Stimulated activated CD4-positive, alpha-beta T cell treated with anti-CD3 and anti-CD28 coated beads, Interleukin-12 subunit alpha, Interleukin-12 subunit beta, amount 100 ng/mL, for 24 hours (primary cell): ENCODE data around the gene CBY1.

Experiments used
- DNase-seq, 2 experiments: peaks; one replicate each; pipeline ENCODE4 v3.0.0-alpha.2; 2020; ENCODE audit warnings: low read depth in 2 of 2

Gene CBY1

DNA sequence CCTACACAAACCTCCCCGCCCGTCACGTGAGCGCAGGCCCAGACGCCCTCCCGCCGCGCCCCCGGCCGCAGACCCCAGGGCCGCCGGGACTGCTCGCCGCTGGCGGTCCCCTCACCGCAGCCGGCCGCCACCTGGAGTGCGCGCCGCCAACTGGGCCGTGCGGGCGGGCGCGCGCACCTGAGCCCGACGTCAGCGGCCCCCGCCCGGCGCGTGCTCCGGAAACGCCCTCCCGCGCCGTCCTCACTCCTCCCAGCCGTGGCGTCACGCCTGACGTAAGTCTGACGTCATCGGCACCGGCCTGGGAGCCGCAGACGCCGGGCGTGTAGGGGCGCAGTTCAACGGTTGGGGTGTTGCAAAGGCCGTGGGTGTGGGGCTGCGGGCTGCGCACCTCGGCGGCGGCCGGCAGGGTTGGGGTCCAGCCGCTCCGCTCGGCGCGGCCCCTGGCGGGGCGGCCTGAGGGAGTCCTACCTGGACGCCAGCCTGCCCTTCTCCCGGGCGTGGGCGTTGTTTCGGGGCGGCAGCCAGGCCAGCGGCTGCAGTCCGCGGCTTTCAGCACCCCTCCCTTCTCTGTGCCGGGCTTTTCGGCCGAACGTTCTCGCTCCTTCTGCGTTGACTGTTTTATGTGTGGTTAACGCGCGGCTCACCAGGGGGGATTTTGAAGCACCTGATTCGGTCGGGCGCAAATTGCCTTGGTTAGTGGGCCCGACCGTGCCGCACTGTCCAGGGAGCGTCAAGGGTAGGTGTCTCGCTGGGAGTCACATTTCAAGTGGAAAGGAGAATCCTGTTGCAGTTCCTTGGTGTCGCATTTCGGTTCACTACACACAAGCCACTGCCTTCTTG lies 44.6 kb downstream of the CBY1 start, which contains the start of gene JOSD1:
Gene JOSD1 (minus strand): TSS at position 155 of the 840 bp plus-strand sequence. CDS start 956 bp downstream, outside the sequence.
- DNase-seq, result peak; percentile 95 to 97

DNA sequence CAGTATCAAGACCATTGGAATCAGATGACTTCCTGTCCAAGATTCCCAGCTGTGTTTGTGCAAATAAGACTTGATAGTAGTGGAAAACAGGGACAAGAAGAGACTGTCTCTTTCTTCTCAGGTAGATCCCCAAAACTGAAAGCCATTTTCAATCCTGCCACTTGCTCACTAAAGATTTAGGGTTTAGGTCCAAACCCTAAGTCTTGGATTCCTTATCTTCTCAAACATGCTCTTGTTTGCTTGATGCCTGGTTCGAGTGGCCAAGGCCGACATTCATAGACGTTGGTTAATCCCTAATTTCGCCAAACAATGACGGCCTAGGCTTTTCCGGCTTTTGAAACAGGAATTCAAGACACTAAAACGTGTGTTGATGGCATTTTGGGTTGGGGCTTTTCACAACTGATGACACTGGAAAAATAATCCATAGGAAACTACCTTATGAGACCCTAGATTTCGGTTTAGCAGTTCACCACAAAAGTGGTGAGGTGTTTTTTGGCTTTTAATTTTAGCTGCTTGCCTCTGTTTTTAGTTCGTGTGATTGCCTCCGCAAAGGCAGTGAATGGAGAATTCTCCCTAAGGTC lies 48.3 kb downstream of the CBY1 start:
- no peak for DNase-seq

DNA sequence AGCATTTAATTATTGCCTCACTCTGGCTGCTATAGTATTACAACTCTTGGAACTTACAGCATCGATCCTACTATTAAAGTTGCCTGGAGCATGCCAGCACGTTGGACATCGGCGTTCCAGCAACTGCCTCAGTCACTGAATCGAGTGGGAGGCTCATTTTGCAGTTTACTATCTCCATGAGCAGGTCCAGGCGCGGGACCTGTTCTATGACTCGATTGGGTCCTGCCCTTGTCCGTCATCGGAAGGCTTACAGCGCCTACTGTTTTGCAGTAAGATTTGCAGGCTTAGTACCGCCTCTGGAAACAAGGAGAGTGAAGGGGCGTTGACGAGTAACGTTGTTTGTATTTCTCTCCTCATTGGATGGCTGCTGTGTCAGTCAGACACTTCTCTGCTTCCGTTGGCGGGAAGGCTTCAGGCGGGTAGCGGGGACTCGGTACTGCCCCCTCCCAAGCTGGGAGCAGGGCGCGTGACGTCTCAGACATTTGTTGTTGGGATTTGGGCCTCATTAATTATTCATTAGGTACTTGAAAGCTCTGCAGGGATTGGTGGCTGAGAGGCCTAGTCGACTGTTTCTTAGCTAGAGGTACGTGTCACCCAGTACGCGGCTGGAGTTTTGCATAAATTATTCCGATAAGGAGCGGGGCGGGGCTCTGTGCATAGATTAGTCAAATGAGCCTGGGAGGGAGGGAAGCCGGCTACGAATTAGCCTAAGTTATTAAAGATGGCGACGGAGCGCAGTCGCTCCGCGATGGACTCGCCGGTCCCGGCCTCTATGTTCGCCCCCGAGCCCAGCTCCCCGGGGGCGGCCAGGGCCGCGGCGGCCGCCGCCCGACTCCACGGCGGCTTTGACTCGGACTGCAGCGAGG lies 49.0 kb downstream of the CBY1 start, which contains the start of gene GTPBP1:
Gene GTPBP1 (plus strand): TSS at position 710 of the 866 bp plus-strand sequence. CDS start 12 bp downstream, at position 722.
- DNase-seq, result peak; percentile 91 to 93

DNA sequence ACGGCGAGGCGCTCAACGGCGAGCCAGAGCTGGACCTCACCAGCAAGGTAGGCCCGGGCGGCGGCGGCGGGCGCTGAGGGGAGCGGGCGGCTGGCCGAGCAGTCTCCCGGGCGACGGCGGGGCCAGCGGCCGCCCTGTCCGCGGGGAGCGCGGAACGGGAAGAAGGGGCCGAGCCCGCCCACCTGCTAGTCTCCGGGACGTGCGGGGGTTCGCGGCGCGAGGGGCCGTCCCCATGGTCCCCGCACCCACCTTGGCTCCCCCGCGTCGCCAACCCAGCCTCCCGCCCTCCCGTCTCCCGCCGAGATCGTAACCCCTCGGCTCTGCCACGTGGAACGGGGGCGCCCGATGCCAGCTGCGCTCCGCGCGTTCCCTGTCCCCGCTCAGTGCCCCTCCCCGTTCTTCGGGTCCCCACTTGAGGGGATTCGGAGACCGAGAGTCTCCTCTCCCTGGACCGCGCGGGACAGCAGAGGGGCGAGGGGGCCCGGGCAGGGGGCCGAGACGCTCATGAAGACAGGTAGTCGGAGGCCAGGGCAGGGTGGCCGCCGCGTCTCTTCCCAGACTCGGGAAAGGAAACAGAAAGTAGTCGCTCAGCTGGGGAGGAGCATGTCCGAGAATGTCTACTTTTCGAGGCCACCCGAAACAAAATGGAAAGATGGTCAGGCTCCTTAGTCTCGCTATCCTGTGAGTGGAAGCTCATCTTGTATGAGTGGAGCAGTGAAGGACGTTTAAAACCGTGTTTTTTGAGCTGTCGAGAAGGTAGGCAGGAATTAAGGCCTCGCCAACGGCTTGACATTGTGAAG lies 49.9 kb downstream of the CBY1 start:
- peak in 1 of 2 experiments; percentile 17 for DNase-seq

- no peak for DNase-seq
Measured at GRCh38 chr22:38706901-38707195, 50.4 kb downstream of the CBY1 start.

GRCh38 chr22:38707346-38707745 lies 50.9 kb downstream of the CBY1 start:
- no peak for DNase-seq

- DNase-seq, result no peak
Measured at GRCh38 chr22:38707984-38708383, 51.5 kb downstream of the CBY1 start.

GRCh38 chr22:38709306-38709705 lies 52.9 kb downstream of the CBY1 start:
- no peak for DNase-seq

DNA sequence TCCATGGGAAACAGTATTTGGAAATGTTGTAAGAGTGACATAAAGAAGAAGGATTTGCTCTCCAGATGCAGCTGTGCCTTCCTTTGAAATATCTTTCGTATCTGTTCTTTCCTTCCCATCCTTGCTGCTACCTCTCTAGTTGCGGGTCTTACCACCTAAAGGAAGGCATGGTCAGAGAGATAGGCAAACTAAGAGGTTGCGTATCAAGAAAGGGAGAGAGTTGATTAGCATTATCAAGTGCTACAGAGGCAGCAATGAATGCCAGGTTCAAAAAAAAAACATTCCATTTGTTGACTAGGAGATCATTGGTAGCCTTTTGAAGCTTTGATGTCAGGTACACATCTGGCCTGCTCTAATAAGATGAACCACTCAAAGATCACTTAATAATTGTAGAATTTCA lies 53.9 kb downstream of the CBY1 start:
- DNase-seq, result no peak

- DNase-seq, result no peak
Measured at GRCh38 chr22:38710866-38711265, 54.4 kb downstream of the CBY1 start.

- no peak for DNase-seq
Measured at GRCh38 chr22:38712486-38713207, 56.2 kb downstream of the CBY1 start.

DNA sequence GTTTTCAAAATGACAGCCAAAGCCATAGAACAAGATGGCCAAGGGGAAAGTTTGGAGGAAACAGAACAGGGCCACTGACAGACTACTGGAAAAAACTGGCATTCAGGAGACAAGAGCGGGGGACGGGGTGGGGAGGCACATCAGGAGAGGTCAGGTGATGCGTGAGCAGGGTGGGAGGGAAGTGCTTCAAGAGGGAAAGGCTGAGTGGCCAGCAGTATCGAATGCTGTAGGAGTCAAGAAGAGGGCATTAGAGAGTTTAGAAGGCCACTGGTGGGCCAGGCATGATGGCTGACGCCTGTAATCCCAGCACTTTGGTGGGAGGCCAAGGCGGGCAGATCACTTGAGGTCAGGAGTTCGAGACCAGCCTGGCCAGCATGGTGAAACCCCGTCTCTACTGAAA lies 57.5 kb downstream of the CBY1 start:
- DNase-seq, result no peak

DNA sequence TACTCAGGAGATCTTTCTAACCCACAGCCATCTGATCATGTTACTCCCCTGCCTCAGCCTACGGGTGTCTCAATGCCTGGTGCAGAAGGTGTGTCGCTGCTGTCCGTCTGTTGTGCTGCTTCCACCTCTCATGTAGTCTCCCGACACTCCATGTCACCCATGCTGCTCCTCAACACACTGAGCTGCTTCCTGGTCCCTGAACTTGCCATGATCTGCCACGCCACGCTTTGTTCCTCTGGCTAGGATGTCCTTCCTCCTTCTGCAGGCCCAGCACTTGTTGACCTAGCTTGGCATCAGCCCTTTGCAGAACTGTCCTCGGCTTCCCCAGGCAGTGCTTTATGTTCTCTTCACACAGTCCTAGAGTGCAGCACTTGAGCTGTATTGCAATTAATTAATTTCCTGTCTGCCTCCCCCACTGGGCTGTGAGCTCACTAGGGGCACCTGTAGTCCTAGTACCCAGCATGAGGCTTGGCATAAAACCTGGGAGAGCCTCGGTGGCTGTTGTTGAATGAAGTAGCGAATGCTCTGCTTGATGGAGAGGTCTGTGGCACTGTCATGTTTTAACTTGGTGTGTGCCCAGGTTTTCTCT lies 58.8 kb downstream of the CBY1 start:
- DNase-seq, result no peak

GRCh38 chr22:38715852-38716251 lies 59.4 kb downstream of the CBY1 start:
- no peak for DNase-seq

DNA sequence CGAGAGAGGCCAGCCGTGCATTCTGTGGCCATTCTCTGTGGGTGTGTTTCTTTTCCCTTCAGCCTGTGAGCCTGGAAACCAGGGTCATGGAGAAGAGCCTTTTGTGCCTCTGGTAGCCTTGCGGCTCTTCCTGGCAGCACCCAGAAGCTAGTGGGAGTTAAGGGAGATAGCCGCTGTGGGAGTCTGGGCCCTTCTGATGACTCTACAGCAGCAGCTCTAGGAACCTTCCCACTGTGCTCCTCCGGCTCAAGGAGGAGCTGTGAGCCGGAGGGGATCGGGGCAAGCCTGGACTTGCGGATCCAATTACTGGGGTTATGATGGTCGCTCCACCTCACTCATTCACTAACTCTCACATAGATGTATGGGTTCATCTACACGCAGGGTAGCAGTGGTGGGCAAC lies 59.8 kb downstream of the CBY1 start:
- DNase-seq, result no peak

- DNase-seq, result no peak
Measured at GRCh38 chr22:38716826-38717225, 60.4 kb downstream of the CBY1 start.

DNA sequence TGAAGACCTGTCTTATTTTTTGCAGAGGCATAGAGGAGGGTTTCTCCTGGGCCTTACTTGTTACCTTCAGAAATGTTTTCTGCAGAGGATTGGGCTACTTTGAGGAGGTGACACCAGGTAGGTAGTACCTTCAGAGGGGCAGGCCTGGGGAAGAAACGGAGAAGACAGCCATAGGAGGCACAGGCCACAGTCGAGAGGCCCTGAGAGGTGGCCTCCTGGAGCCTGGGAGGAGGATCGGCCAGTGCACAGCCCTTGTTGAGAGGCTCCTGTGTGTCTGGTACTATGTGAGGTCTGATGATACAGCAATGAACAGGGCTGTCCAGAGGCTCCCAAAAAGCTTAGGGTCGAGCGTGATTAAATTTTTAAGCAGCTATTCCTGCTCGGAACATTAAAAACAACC lies 60.8 kb downstream of the CBY1 start:
- no peak for DNase-seq

GRCh38 chr22:38718414-38718813 lies 62.0 kb downstream of the CBY1 start:
- DNase-seq, result no peak

- no peak for DNase-seq
Measured at GRCh38 chr22:38719196-38719595, 62.8 kb downstream of the CBY1 start.

DNA sequence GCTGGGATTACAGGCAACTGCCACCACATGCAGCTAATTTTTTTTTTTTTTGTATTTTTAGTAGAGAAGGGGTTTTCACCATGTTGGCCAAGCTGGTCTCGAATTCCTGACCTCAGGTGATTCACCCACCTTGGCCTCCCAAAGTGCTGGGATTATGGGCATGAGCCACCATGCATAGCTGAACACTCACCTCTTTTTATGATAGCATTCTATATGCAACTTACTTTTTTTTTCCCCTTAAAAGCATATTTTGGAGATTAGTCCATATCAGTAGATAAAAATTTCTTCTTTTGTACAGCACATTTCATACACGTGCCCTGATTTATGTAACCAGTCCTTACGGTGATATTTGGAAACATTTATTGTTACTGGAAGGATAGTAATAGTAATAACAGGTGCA lies 63.9 kb downstream of the CBY1 start:
- DNase-seq, result no peak

DNA sequence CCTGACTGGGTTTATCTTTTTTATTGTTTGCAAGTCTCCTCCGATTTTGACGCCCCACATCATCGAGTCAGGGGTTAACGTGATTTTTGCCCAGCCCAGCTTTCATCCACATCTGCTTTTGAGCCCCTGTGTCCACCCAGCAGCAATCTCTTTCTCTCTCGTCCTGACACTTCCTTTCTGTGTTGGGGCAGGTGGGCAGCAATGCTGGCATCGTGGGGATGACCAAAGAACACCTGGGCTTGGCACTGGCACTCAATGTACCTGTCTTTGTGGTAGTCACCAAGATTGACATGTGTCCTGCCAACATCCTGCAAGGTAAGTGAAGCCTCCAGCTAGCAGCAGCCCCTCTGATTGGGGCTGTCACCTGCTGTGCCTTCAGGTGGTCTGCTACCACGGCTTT lies 65.1 kb downstream of the CBY1 start:
- no peak for DNase-seq
